IMR-90 (cell line): ENCODE measurements around the gene GP5. TPM values are rescaled to one million over a fixed set of nuclear protein-coding genes. Genes with fewer than 3 reads are reported as not detected.
A peak's percentile ranks its signal among the peaks of the same experiment; 100 is the strongest.

Source experiments
- ATAC-seq: fragments of 200-7000 bp; cut with Tn5 transposase; 2 replicates; pipeline ENCODE4 v1.9.1; 2020; ENCODE audit warnings: low read depth, mild to moderate bottlenecking, moderate library complexity
- BruUV-seq: library from RNA; stranded (reverse); fragments of 400-500 nt; replicated peaks from 2 replicates; lab custom pipeline; 2021; lab: Mats Ljungman, UMichigan
- CTCF ChIA-PET: fragments of 300-600 bp; formaldehyde crosslinking; extraction: SDS; loops from one replicate; lab custom pipeline; 2021; ENCODE audit warnings: antibody characterized with exemption; lab: Yijun Ruan, JAX
- POLR2A ChIA-PET: fragments of 300-600 bp; sonication (Branson Sonifier 250); formaldehyde crosslinking; loops from one replicate; lab custom pipeline; 2022; ENCODE audit warnings: antibody characterized with exemption; ENCODE audit not compliant: unreplicated experiment; lab: Charles Lee
- DNase-seq: peaks from one replicate; pipeline ENCODE4 v3.0.0; 2013
- H2AFZ ChIP-seq: replicated peaks from 2 replicates; pipeline ENCODE3; 2013; ENCODE audit warnings: low read length, mild to moderate bottlenecking; ENCODE audit not compliant: poor library complexity
- H2AK5ac ChIP-seq: 2 replicates; pipeline ENCODE4 v1.6.1; 2013; ENCODE audit warnings: low read depth, low read length, inconsistent platforms
- H2AK9ac ChIP-seq: replicated peaks from 2 replicates; pipeline ENCODE3; 2013; ENCODE audit warnings: mild to moderate bottlenecking, low read depth, low read length, moderate library complexity; ENCODE audit not compliant: poor library complexity
- H2BK120ac ChIP-seq: 2 replicates; pipeline ENCODE4 v1.6.1; 2013; ENCODE audit warnings: low read depth, low read length, inconsistent platforms
- H2BK15ac ChIP-seq: 3 replicates; pipeline ENCODE4 v1.6.1; 2013; ENCODE audit warnings: low read depth, low read length, inconsistent platforms
- H2BK20ac ChIP-seq: 2 replicates; pipeline ENCODE4 v1.6.1; 2013; ENCODE audit warnings: low read depth, mild to moderate bottlenecking, inconsistent platforms, low read length, moderate library complexity
- H2BK5ac ChIP-seq: 2 replicates; pipeline ENCODE4 v1.6.1; 2013; ENCODE audit warnings: mild to moderate bottlenecking, low read depth, low read length, inconsistent platforms; ENCODE audit not compliant: poor library complexity, severe bottlenecking
- H3K14ac ChIP-seq: replicated peaks from 2 replicates; pipeline ENCODE4 v1.6.1; 2013; ENCODE audit warnings: low read depth, low read length, inconsistent platforms
- H3K18ac ChIP-seq: 2 replicates; pipeline ENCODE4 v1.6.1; 2013; ENCODE audit warnings: low read depth, low read length, control low read depth
- H3K23ac ChIP-seq: 2 replicates; pipeline ENCODE4 v1.6.1; 2013; ENCODE audit warnings: low read depth, low read length, inconsistent platforms
- H3K27ac ChIP-seq: 2 replicates; pipeline ENCODE4 v1.5.1; 2013; ENCODE audit warnings: mild to moderate bottlenecking, control low read depth, low read length; ENCODE audit not compliant: insufficient read depth
- H3K27me3 ChIP-seq: 2 replicates; pipeline ENCODE4 v1.6.1; 2013; ENCODE audit warnings: low read length; ENCODE audit not compliant: control insufficient read depth, insufficient read depth
- H3K36me3 ChIP-seq: 2 replicates; pipeline ENCODE4 v1.6.1; 2013; ENCODE audit warnings: low read length, mixed read lengths; ENCODE audit not compliant: control insufficient read depth, insufficient read depth
- H3K4ac ChIP-seq: 2 replicates; pipeline ENCODE4 v1.6.1; 2013; ENCODE audit warnings: low read depth, low read length, inconsistent platforms
- H3K4me1 ChIP-seq: 2 replicates; pipeline ENCODE4 v1.6.1; 2013; ENCODE audit warnings: low read length, mixed read lengths; ENCODE audit not compliant: control insufficient read depth, insufficient read depth
- H3K4me2 ChIP-seq: 2 replicates; pipeline ENCODE4 v1.6.1; 2013; ENCODE audit warnings: low read depth, mild to moderate bottlenecking, control low read depth, low read length, moderate library complexity
- H3K4me3 ChIP-seq: 2 replicates; pipeline ENCODE4 v1.5.1; 2013; ENCODE audit warnings: low read depth, mild to moderate bottlenecking, control low read depth, low read length, moderate library complexity; ENCODE audit not compliant: insufficient read depth
- H3K56ac ChIP-seq: 2 replicates; pipeline ENCODE4 v1.6.1; 2013; ENCODE audit warnings: low read length, inconsistent platforms; ENCODE audit not compliant: insufficient read depth; ENCODE audit errors: extremely low read depth
- H3K79me1 ChIP-seq, 2 experiments: 2 replicates each; pipeline ENCODE4 v1.6.1; 2013; ENCODE audit warnings: low read length in 2 of 2, inconsistent platforms in 1 of 2, low read depth in 1 of 2
- H3K9ac ChIP-seq: 2 replicates; pipeline ENCODE4 v1.6.1; 2013; ENCODE audit warnings: low read depth, low read length, control low read depth
- H3K9me1 ChIP-seq: 2 replicates; pipeline ENCODE4 v1.6.1; 2013; ENCODE audit warnings: low read length, inconsistent platforms; ENCODE audit not compliant: insufficient read depth
- H3K9me3 ChIP-seq: 2 replicates; pipeline ENCODE4 v1.6.1; 2013; ENCODE audit warnings: low read length; ENCODE audit not compliant: control insufficient read depth, insufficient read depth
- H4K20me1 ChIP-seq: 2 replicates; pipeline ENCODE4 v1.6.1; 2013; ENCODE audit warnings: low read length, inconsistent platforms; ENCODE audit not compliant: insufficient read depth
- H4K5ac ChIP-seq: 2 replicates; pipeline ENCODE4 v1.6.1; 2013; ENCODE audit warnings: mild to moderate bottlenecking, low read depth, low read length, control low read depth
- H4K8ac ChIP-seq, 2 experiments: 2 replicates each; pipeline ENCODE4 v1.6.1; 2013; ENCODE audit warnings: low read depth in 2 of 2, low read length in 2 of 2, control low read depth in 1 of 2, inconsistent platforms in 1 of 2
- H4K91ac ChIP-seq: 2 replicates; pipeline ENCODE4 v1.6.1; 2013; ENCODE audit warnings: low read depth, low read length, inconsistent platforms; ENCODE audit not compliant: insufficient read depth
- BHLHE40 ChIP-seq: fragments of 150-350 bp; IDR thresholded peaks from 2 replicates; pipeline ENCODE4 v1.6.1; 2016; ENCODE audit warnings: mild to moderate bottlenecking, low read depth, low read length
- CEBPB ChIP-seq: IDR thresholded peaks from 2 replicates; pipeline ENCODE4 v1.6.1; 2012; ENCODE audit warnings: low read depth, low read length, improper control_type of control experiment
- CHD1 ChIP-seq: IDR thresholded peaks from 2 replicates; pipeline ENCODE4 v1.6.1; 2012; ENCODE audit warnings: low read depth, low read length, improper control_type of control experiment
- CTCF ChIP-seq: conservative IDR thresholded peaks from 2 replicates; pipeline ENCODE4 v1.5.1; 2012; ENCODE audit warnings: mild to moderate bottlenecking, low read depth, low read length, improper control_type of control experiment
- ELK1 ChIP-seq: fragments of 150-350 bp; IDR thresholded peaks from 2 replicates; pipeline ENCODE4 v1.6.1; 2016; ENCODE audit warnings: low read depth, mild to moderate bottlenecking, low read length, moderate library complexity, borderline replicate concordance
- FOS ChIP-seq: fragments of 150-350 bp; IDR thresholded peaks from 2 replicates; pipeline ENCODE4 v1.6.1; 2016; ENCODE audit warnings: low read depth, low read length
- MAFK ChIP-seq: IDR thresholded peaks from 2 replicates; pipeline ENCODE4 v1.6.1; 2012; ENCODE audit warnings: low read depth, low read length, improper control_type of control experiment
- MAZ ChIP-seq: IDR thresholded peaks from 2 replicates; pipeline ENCODE4 v1.6.1; 2012; ENCODE audit warnings: low read depth, mild to moderate bottlenecking, low read length, improper control_type of control experiment, moderate library complexity, borderline replicate concordance
- MXI1 ChIP-seq: IDR thresholded peaks from 2 replicates; pipeline ENCODE4 v1.6.1; 2012; ENCODE audit warnings: low read depth, mild to moderate bottlenecking, low read length, moderate library complexity, borderline replicate concordance
- NFE2L2 ChIP-seq: fragments of 150-350 bp; IDR thresholded peaks from 2 replicates; pipeline ENCODE4 v1.6.1; 2016; ENCODE audit warnings: low read depth, mild to moderate bottlenecking, low read length
- POLR2A ChIP-seq: IDR thresholded peaks from 2 replicates; pipeline ENCODE4 v1.6.1; 2012; ENCODE audit warnings: mild to moderate bottlenecking, low read depth, low read length
- RAD21 ChIP-seq: IDR thresholded peaks from 2 replicates; pipeline ENCODE4 v1.6.1; 2012; ENCODE audit warnings: low read length, improper control_type of control experiment
- RCOR1 ChIP-seq: IDR thresholded peaks from 2 replicates; pipeline ENCODE4 v1.6.1; 2012; ENCODE audit warnings: mild to moderate bottlenecking, low read length, improper control_type of control experiment; ENCODE audit not compliant: insufficient replicate concordance
- RFX5 ChIP-seq: IDR thresholded peaks from 2 replicates; pipeline ENCODE4 v1.8.0; 2012; ENCODE audit warnings: low read depth, mild to moderate bottlenecking, low read length, moderate library complexity
- SMC3 ChIP-seq: fragments of 150-350 bp; IDR thresholded peaks from 2 replicates; pipeline ENCODE4 v1.6.1; 2016; ENCODE audit warnings: low read depth, mild to moderate bottlenecking, antibody characterized with exemption, low read length, moderate library complexity
- USF2 ChIP-seq: fragments of 150-350 bp; IDR thresholded peaks from 2 replicates; pipeline ENCODE4 v1.6.1; 2017; ENCODE audit warnings: mild to moderate bottlenecking, antibody characterized with exemption, low read length, low read depth
- WGBS, 2 experiments: methylation state at CpG; one replicate each; pipeline versions ENCODE4 v1.1.5 to v1.1.7; 2013; ENCODE audit warnings: missing lambda C conversion rate in 2 of 2; ENCODE audit not compliant: insufficient read length in 1 of 2; ENCODE audit errors: extremely low coverage in 2 of 2; 5-methylcytosine and 5-hydroxymethylcytosine counted together
- dilution Hi-C: fragments of 300-500 bp; cut with HindIII; formaldehyde crosslinking; loops from one replicate; pipeline ENCODE4 v1.14.3; 2018; ENCODE audit warnings: low sequenced_read_pairs; ENCODE audit not compliant: unreplicated experiment
- in situ Hi-C: fragments of 300-500 bp; cut with MboI; formaldehyde crosslinking; loops from 3 replicates; pipeline ENCODE4 v1.14.3; 2019; ENCODE audit warnings: low sequenced_read_pairs, inconsistent platforms, mixed read lengths
- intact Hi-C: fragments of 100-400 bp; cut with micrococcal nuclease; formaldehyde crosslinking; loops from 2 replicates; pipeline ENCODE4 v1.10.0; 2022
- polyA plus RNA-seq, 3 experiments: library from polyadenylated mRNA; depleted of rRNA; stranded (reverse); fragments of >200 nt; gene quantifications; 2 replicates each; pipeline ENCODE4 v1.2.3, GENCODE V29; 2012; ENCODE audit warnings: low replicate concordance in 1 of 3
- total RNA-seq: library from RNA; depleted of rRNA; stranded (reverse); fragments of >200 nt; gene quantifications from 2 replicates; pipeline ENCODE4 v1.2.3, GENCODE V29; 2012

Gene GP5
- total and polyA plus RNA-seq, 2 of the 4 experiments (the other 2 are of a cell fraction), result under 0.01 to 0.12 TPM

GRCh38 chr3:194360568-194360967 lies 38.5 kb downstream of the GP5 start:
- H3K4me1 ChIP-seq, result peaks cover 12% of the 10 kb centered on the region
- peak overlapping the region; percentile 15 for H2AFZ ChIP-seq
- no peak overlapping the region for H3K18ac ChIP-seq
- no peak overlapping the region for H3K9ac ChIP-seq
- no TSS peak for BruUV-seq
- no peak overlapping the region for H2AK5ac ChIP-seq
- no peak overlapping the region for H3K4me2 ChIP-seq
- no peaks in the 10 kb centered on the region for H3K9me3 ChIP-seq
- H2AK9ac ChIP-seq, result no peak overlapping the region
- no peak overlapping the region for H3K56ac ChIP-seq
- H3K4me3 ChIP-seq, result no peak overlapping the region
- H3K9me1 ChIP-seq, result peaks cover 16% of the 10 kb centered on the region
- ATAC-seq (no peak), DNase-seq (no peak)
- no peak overlapping the region for H3K4ac ChIP-seq
- H3K36me3 ChIP-seq, result no peaks in the 10 kb centered on the region
- dilution Hi-C loops, result no loop called here
- H3K79me1 ChIP-seq, result peaks cover 0 to 6% of the 10 kb centered on the region in 2 experiments; a peak in 1 of 4 replicates
- in situ Hi-C loops, result no loop called here
- H2BK120ac ChIP-seq, result no peak overlapping the region
- H4K91ac ChIP-seq, result no peak overlapping the region
- H4K5ac ChIP-seq, result no peak overlapping the region
- peaks cover 17% of the 10 kb centered on the region for H3K27me3 ChIP-seq
- intact Hi-C loops, result no loop called here
- H4K8ac ChIP-seq, result no peak overlapping the region
- H3K14ac ChIP-seq, result no peak overlapping the region
- H2BK20ac ChIP-seq, result no peak overlapping the region
- H3K27ac ChIP-seq, result no peak overlapping the region
- 89% methylated on average over 16 of the region's 18 CpGs; no CpG with 5 or more reads in 1 of the 2 experiments for WGBS, 2 experiments
- H2BK5ac ChIP-seq, result no peak overlapping the region
- TF ChIP-seq CTCF, result no peak
- TF ChIP-seq RFX5, result no peak
- TF ChIP-seq FOS, result no peak
- no peak for TF ChIP-seq POLR2A
- no peak for TF ChIP-seq MAZ
- TF ChIP-seq RAD21, result no peak
- TF ChIP-seq BHLHE40, result no peak
- TF ChIP-seq CHD1, result no peak
- no peak for TF ChIP-seq USF2
- no peak for TF ChIP-seq ELK1
- TF ChIP-seq MXI1, result no peak
- TF ChIP-seq SMC3, result no peak
- no peak for TF ChIP-seq RCOR1
- TF ChIP-seq CEBPB, result no peak
- TF ChIP-seq MAFK, result no peak
- no peak for TF ChIP-seq NFE2L2
- no peak overlapping the region for H2BK15ac ChIP-seq
- no peak overlapping the region for H3K23ac ChIP-seq
- CTCF ChIA-PET, result interaction anchor here (1.0 to 1.5 kb wide), 2 partner anchors 16 to 17 kb away, joined by 3 read pairs; no protein-coding TSS in a partner anchor
- no peaks in the 10 kb centered on the region for H4K20me1 ChIP-seq
- POLR2A ChIA-PET, result no interaction called here
